ENCODE measurements around the gene URAD.

URAD gene

DNA sequence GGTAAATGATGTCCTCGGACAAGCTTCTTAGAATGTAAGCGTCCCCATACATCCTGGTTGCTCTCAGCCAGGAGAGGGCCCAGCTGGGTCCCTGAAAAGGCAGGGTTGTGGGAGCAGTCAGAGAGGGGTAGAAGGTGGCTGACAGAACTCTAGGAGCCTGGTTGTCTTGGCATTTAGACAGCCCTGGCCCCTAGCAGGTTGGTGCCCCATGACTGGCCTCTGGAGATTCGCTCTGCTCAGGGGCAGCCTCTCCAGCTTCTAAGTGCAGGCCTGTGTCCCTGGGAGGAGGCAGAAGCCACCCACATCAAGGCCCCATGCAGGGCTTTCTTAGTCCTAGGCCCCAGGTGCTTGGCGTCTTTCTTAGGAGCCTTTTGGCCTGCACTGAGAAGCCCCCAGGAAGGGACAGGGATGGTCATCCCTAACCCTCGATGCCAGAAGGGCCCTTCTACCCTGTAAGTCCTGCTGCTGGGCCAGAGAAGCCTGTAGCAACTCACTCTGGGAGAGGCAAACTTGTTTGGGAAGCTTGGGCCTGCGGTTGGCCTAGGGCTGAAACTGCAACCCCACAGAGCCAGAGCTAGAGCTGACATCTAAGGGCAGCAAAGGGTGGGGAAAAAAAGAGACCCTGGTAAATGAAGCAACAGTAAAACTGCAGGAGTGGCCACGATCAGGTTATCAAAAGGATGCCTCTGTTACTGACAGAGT lies 16.6 kb downstream of the URAD start:
- DNase-seq = no peak
- H3K27me3 ChIP-seq (replicated peaks; ENCODE audit: control insufficient read depth, insufficient read depth, low read length, poor library complexity, severe bottlenecking) = peaks cover 43% of the 10 kb centered on the region
- H3K36me3 ChIP-seq (ENCODE audit: control insufficient read depth, insufficient read depth, low read length) = no peaks in the 10 kb centered on the region
- H3K4me1 ChIP-seq (ENCODE audit: control insufficient read depth, insufficient read depth, low read length, poor library complexity, severe bottlenecking) = peaks cover 12% of the 10 kb centered on the region
- no peak overlapping the region for H3K4me3 ChIP-seq (ENCODE audit: insufficient read depth, low read depth, low read length, poor library complexity, severe bottlenecking)
- no peak overlapping the region for H3K27ac ChIP-seq (ENCODE audit: insufficient read depth, low read length, poor library complexity, severe bottlenecking)
- H3K9me3 ChIP-seq (ENCODE audit: control insufficient read depth, low read length) = no peaks in the 10 kb centered on the region

GRCh38 chr13:27971236-27971645 lies 17.3 kb downstream of the URAD start:
- DNase-seq = no peak
- Histone ChIP-seq H3K4me3 (ENCODE audit: insufficient read depth, low read depth, low read length, poor library complexity, severe bottlenecking) (no peak overlapping the region), H3K27ac (ENCODE audit: insufficient read depth, low read length, poor library complexity, severe bottlenecking) (no peak overlapping the region), H3K36me3 (ENCODE audit: control insufficient read depth, insufficient read depth, low read length) (no peaks in the 10 kb centered on the region), H3K9me3 (ENCODE audit: control insufficient read depth, low read length) (no peaks in the 10 kb centered on the region), H3K27me3 (replicated peaks; ENCODE audit: control insufficient read depth, insufficient read depth, low read length, poor library complexity, severe bottlenecking) (peaks cover 49% of the 10 kb centered on the region), H3K4me1 (ENCODE audit: control insufficient read depth, insufficient read depth, low read length, poor library complexity, severe bottlenecking) (peaks cover 12% of the 10 kb centered on the region)

DNA sequence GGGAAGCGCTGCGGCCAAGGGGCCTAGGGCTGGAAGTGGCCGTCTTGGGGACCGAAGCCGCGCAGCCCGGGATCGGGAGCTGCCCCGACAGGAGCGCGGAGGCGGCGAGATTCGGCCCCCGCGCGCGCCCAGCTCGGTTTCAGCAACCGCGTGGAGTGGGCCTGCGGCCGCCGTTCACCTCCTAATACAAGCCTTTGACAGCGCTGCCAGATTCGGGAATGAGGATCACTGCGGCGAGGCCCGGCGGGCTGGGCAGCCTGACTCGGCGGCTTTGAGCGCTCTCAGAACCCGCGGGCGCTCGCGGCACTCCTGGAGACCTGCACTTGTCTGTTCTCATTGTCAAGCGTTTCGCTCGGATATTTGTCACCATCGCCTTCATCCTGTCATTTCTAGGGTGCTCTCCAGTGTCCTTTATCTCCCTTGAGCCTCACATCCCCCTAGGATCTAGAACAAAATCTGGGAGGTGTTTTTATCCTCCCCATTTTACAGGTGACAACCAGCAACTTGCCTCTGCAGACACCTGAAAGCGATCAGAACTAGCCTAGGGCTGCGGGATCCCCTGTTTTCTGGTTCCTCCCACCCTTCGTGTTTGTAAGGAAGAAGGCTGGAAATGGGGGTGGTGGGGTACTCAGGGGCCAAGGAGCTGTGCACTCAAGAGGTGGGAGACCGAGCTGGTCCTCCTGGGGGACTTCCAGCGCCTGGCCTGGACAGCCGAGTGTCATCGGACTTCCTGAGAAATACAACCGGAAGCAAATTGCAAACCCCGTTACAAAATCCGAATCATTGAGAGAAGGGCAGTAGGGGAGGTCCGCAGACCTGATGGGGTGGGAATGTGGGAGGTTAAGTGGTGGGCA lies 17.9 kb downstream of the URAD start:
- H3K27ac ChIP-seq (ENCODE audit: insufficient read depth, low read length, poor library complexity, severe bottlenecking) = no peak overlapping the region
- H3K9me3 ChIP-seq (ENCODE audit: control insufficient read depth, low read length) = no peaks in the 10 kb centered on the region
- H3K4me3 ChIP-seq (ENCODE audit: insufficient read depth, low read depth, low read length, poor library complexity, severe bottlenecking) = no peak overlapping the region
- peaks cover 12% of the 10 kb centered on the region for H3K4me1 ChIP-seq (ENCODE audit: control insufficient read depth, insufficient read depth, low read length, poor library complexity, severe bottlenecking)
- no peaks in the 10 kb centered on the region for H3K36me3 ChIP-seq (ENCODE audit: control insufficient read depth, insufficient read depth, low read length)
- peaks cover 52% of the 10 kb centered on the region for H3K27me3 ChIP-seq (replicated peaks; ENCODE audit: control insufficient read depth, insufficient read depth, low read length, poor library complexity, severe bottlenecking)
- no peak for DNase-seq

GRCh38 chr13:27969866-27970229 lies 18.6 kb downstream of the URAD start:
- Histone ChIP-seq H3K36me3 (ENCODE audit: control insufficient read depth, insufficient read depth, low read length) (no peaks in the 10 kb centered on the region), H3K4me1 (ENCODE audit: control insufficient read depth, insufficient read depth, low read length, poor library complexity, severe bottlenecking) (peaks cover 9% of the 10 kb centered on the region), H3K27ac (ENCODE audit: insufficient read depth, low read length, poor library complexity, severe bottlenecking) (no peak overlapping the region), H3K4me3 (ENCODE audit: insufficient read depth, low read depth, low read length, poor library complexity, severe bottlenecking) (no peak overlapping the region), H3K27me3 (replicated peaks; ENCODE audit: control insufficient read depth, insufficient read depth, low read length, poor library complexity, severe bottlenecking) (peaks cover 46% of the 10 kb centered on the region), H3K9me3 (ENCODE audit: control insufficient read depth, low read length) (no peaks in the 10 kb centered on the region)
- no peak for DNase-seq

DNA sequence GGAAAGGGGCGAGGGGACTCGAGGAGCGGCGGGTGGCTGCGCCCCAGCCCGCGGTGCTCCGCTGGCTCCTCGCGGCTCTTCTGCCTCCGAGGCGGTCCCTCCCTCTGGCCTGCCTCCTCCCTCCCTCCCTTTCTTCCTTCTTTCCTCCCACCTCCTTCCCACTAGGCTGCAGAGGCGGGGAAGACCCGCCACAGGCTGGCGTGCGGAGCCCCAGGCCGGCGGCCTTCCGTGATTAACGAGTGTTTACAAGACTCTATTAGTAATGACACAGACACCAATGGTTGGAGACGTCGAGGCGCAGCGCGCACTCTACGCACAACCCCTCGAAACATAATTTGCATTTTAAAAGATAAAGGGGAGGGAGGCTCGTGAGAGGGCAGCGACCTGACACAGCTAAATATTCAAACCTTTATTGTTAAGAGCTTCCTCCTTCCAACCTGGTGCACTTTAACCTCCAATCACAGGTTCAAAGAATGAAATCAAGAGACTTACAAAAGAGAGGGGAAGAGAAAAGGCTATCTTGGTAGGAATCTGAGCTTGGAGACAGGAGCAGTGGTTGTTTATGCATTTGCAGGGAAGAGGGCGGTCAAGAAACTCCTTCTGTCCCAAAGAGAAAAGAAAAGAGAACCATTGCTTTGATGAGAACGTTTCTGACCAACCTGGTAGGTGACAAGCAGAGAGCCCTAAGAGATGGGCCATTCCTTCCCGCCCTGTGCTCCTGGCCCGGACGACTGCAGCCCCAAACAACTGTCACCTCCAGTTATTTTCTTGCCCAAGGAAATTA lies 19.2 kb downstream of the URAD start, which contains the start of gene CDX2:
CDX2 (minus strand) TSS at position 234 of the 784 bp plus-strand sequence. CDS start 309 bp downstream, outside the sequence.
- Histone ChIP-seq H3K27ac (ENCODE audit: insufficient read depth, low read length, poor library complexity, severe bottlenecking) (no peak within 1 kb of the TSS), H3K36me3 (ENCODE audit: control insufficient read depth, insufficient read depth, low read length) (no peaks in the 10 kb centered on the region), H3K4me3 (ENCODE audit: insufficient read depth, low read depth, low read length, poor library complexity, severe bottlenecking) (no peak within 1 kb of the TSS), H3K27me3 (replicated peaks; ENCODE audit: control insufficient read depth, insufficient read depth, low read length, poor library complexity, severe bottlenecking) (peaks cover 46% of the 10 kb centered on the region), H3K4me1 (ENCODE audit: control insufficient read depth, insufficient read depth, low read length, poor library complexity, severe bottlenecking) (peaks cover 9% of the 10 kb centered on the region), H3K9me3 (ENCODE audit: control insufficient read depth, low read length) (no peaks in the 10 kb centered on the region)
- no peak for DNase-seq

- no peak overlapping the region for H3K4me3 ChIP-seq (ENCODE audit: insufficient read depth, low read depth, low read length, poor library complexity, severe bottlenecking)
These were observed 20.0 kb downstream of the URAD start for GRCh38 chr13:27968316-27969081.

GRCh38 chr13:27967736-27968315 lies 20.7 kb downstream of the URAD start:
- Histone ChIP-seq H3K36me3 (ENCODE audit: control insufficient read depth, insufficient read depth, low read length) (no peaks in the 10 kb centered on the region), H3K27ac (ENCODE audit: insufficient read depth, low read length, poor library complexity, severe bottlenecking) (no peak overlapping the region), H3K4me3 (ENCODE audit: insufficient read depth, low read depth, low read length, poor library complexity, severe bottlenecking) (no peak overlapping the region), H3K27me3 (replicated peaks; ENCODE audit: control insufficient read depth, insufficient read depth, low read length, poor library complexity, severe bottlenecking) (peaks cover 40% of the 10 kb centered on the region), H3K4me1 (ENCODE audit: control insufficient read depth, insufficient read depth, low read length, poor library complexity, severe bottlenecking) (peaks cover 9% of the 10 kb centered on the region), H3K9me3 (ENCODE audit: control insufficient read depth, low read length) (no peaks in the 10 kb centered on the region)
- no peak for DNase-seq

More at GRCh38 chr13:27968316-27969081, 20.0 kb downstream of the URAD start:
- no peak overlapping the region for H3K27ac ChIP-seq (ENCODE audit: insufficient read depth, low read length, poor library complexity, severe bottlenecking)
- peaks cover 44% of the 10 kb centered on the region for H3K27me3 ChIP-seq (replicated peaks; ENCODE audit: control insufficient read depth, insufficient read depth, low read length, poor library complexity, severe bottlenecking)
- no peaks in the 10 kb centered on the region for H3K9me3 ChIP-seq (ENCODE audit: control insufficient read depth, low read length)
- no peak for DNase-seq
- H3K36me3 ChIP-seq (ENCODE audit: control insufficient read depth, insufficient read depth, low read length) = no peaks in the 10 kb centered on the region
- H3K4me1 ChIP-seq (ENCODE audit: control insufficient read depth, insufficient read depth, low read length, poor library complexity, severe bottlenecking) = peaks cover 9% of the 10 kb centered on the region

DNA sequence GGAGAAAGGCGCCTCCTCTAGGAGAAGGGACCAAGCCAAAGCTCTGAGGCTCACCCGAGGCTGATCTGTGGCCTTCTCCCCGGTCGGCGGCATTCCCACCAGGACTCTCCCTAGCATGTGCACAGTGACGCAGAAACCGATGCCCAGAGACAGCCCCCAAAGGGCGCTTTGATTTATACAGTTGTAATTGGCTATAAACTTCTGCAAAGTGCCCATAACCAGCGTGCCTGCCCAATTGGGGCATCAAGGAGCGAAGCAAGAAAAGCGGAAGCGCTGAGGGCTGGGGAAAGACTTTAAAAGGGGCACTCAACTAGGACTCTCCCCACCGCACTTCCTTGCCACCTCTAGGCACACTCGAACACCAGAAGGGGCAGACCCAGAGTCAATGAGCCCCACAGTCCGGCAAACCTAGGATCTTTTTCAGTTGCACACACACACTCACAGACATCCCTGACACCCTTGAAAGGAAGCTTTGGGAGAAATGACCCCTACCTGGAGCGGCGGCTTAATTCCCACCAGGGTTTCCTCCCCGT lies 21.2 kb downstream of the URAD start:
- H3K36me3 ChIP-seq (ENCODE audit: control insufficient read depth, insufficient read depth, low read length) = no peaks in the 10 kb centered on the region
- H3K9me3 ChIP-seq (ENCODE audit: control insufficient read depth, low read length) = no peaks in the 10 kb centered on the region
- peaks cover 40% of the 10 kb centered on the region for H3K27me3 ChIP-seq (replicated peaks; ENCODE audit: control insufficient read depth, insufficient read depth, low read length, poor library complexity, severe bottlenecking)
- H3K4me3 ChIP-seq (ENCODE audit: insufficient read depth, low read depth, low read length, poor library complexity, severe bottlenecking) = no peak overlapping the region
- DNase-seq = no peak
- H3K4me1 ChIP-seq (ENCODE audit: control insufficient read depth, insufficient read depth, low read length, poor library complexity, severe bottlenecking) = peaks cover 9% of the 10 kb centered on the region
- no peak overlapping the region for H3K27ac ChIP-seq (ENCODE audit: insufficient read depth, low read length, poor library complexity, severe bottlenecking)

- no peaks in the 10 kb centered on the region for H3K9me3 ChIP-seq (ENCODE audit: control insufficient read depth, low read length)
- H3K36me3 ChIP-seq (ENCODE audit: control insufficient read depth, insufficient read depth, low read length) = no peaks in the 10 kb centered on the region
- H3K27ac ChIP-seq (ENCODE audit: insufficient read depth, low read length, poor library complexity, severe bottlenecking) = no peak overlapping the region
- peaks cover 9% of the 10 kb centered on the region for H3K4me1 ChIP-seq (ENCODE audit: control insufficient read depth, insufficient read depth, low read length, poor library complexity, severe bottlenecking)
- no peak for DNase-seq
- H3K27me3 ChIP-seq (replicated peaks; ENCODE audit: control insufficient read depth, insufficient read depth, low read length, poor library complexity, severe bottlenecking) = peaks cover 40% of the 10 kb centered on the region
- H3K4me3 ChIP-seq (ENCODE audit: insufficient read depth, low read depth, low read length, poor library complexity, severe bottlenecking) = no peak overlapping the region
These were observed 21.8 kb downstream of the URAD start for GRCh38 chr13:27966641-27967202.

All from effector memory CD4-positive, alpha-beta T cell (primary cell).